SK-N-SH treated with all-trans-retinoic acid at 6 μM for 48 hours (cell line): ENCODE results near the gene CTBP1.

Source experiments
- ATAC-seq: fragments of 200-7000 bp; cut with Tn5 transposase; 3 replicates; pipeline ENCODE4 v1.9.1; 2020; ENCODE audit warnings: mild to moderate bottlenecking, moderate library complexity
- ARNTL ChIP-seq: fragments of 450-650 bp; formaldehyde crosslinking; IDR thresholded peaks from 2 replicates; pipeline ENCODE4 v1.5.0; 2020; ENCODE audit warnings: low read depth, mild to moderate bottlenecking, moderate library complexity, borderline replicate concordance
- ESRRG ChIP-seq: fragments of 250-450 bp; sonication (Bioruptor Pico); IDR thresholded peaks from 2 replicates; pipeline ENCODE4 v1.6.1; 2021; ENCODE audit warnings: mild to moderate bottlenecking
- ISL1 ChIP-seq: fragments of 250-450 bp; sonication (Bioruptor Pico); IDR thresholded peaks from 2 replicates; pipeline ENCODE4 v2.1.2; 2022; ENCODE audit warnings: mild to moderate bottlenecking, moderate library complexity
- PPARA ChIP-seq: fragments of 250-450 bp; sonication (Bioruptor Pico); IDR thresholded peaks from 2 replicates; pipeline ENCODE4 v1.5.0; 2020; ENCODE audit warnings: mild to moderate bottlenecking, borderline replicate concordance
- SNAI2 ChIP-seq: fragments of 250-450 bp; sonication (Bioruptor Pico); IDR thresholded peaks from 2 replicates; pipeline ENCODE4 v1.5.0; 2020; ENCODE audit warnings: mild to moderate bottlenecking, moderate library complexity
- TCF4 ChIP-seq: fragments of 250-450 bp; sonication (Bioruptor Pico); IDR thresholded peaks from 2 replicates; pipeline ENCODE4 v1.8.0; 2021; ENCODE audit warnings: mild to moderate bottlenecking, moderate library complexity, borderline replicate concordance
- TOX ChIP-seq: fragments of 250-450 bp; sonication (Bioruptor Pico); IDR thresholded peaks from 2 replicates; pipeline ENCODE4 v1.8.0; 2021; ENCODE audit warnings: mild to moderate bottlenecking, moderate library complexity, borderline replicate concordance
- ZC3H10 ChIP-seq: fragments of 250-450 bp; sonication (Bioruptor Pico); IDR thresholded peaks from 2 replicates; pipeline ENCODE4 v1.5.1; 2021; ENCODE audit warnings: mild to moderate bottlenecking, moderate library complexity
- ZFP30 ChIP-seq: fragments of 450-650 bp; formaldehyde crosslinking; IDR thresholded peaks from 2 replicates; pipeline ENCODE4 v1.5.0; 2022; ENCODE audit warnings: mild to moderate bottlenecking, moderate library complexity
- ZNF565 ChIP-seq: fragments of 450-650 bp; formaldehyde crosslinking; conservative IDR thresholded peaks from 2 replicates; pipeline ENCODE4 v1.5.0; 2020; ENCODE audit warnings: low read depth, mild to moderate bottlenecking, moderate library complexity
- ZNF8 ChIP-seq: fragments of 450-650 bp; formaldehyde crosslinking; IDR thresholded peaks from 2 replicates; pipeline ENCODE4 v1.5.0; 2020; ENCODE audit warnings: mild to moderate bottlenecking, moderate library complexity
- TF ChIP-seq, protein P1 (sequence below): fragments of 250-450 bp; sonication (Bioruptor Pico); IDR thresholded peaks from 2 replicates; pipeline ENCODE4 v1.5.1; 2020; ENCODE audit warnings: low read depth, mild to moderate bottlenecking, moderate library complexity
- TF ChIP-seq, protein P2 (sequence below): fragments of 250-450 bp; sonication (Bioruptor Pico); IDR thresholded peaks from 2 replicates; pipeline ENCODE4 v1.5.0; 2020; ENCODE audit warnings: mild to moderate bottlenecking, moderate library complexity
- TF ChIP-seq, protein P3 (sequence below): fragments of 250-450 bp; sonication (Bioruptor Pico); IDR thresholded peaks from 2 replicates; pipeline ENCODE4 v1.8.0; 2020; ENCODE audit warnings: mild to moderate bottlenecking, moderate library complexity, borderline replicate concordance
- TF ChIP-seq, protein P4 (sequence below): fragments of 250-450 bp; sonication (Bioruptor Pico); IDR thresholded peaks from 2 replicates; pipeline ENCODE4 v1.8.0; 2021; ENCODE audit warnings: low read depth, mild to moderate bottlenecking, moderate library complexity, borderline replicate concordance

The CTBP1 gene

DNA sequence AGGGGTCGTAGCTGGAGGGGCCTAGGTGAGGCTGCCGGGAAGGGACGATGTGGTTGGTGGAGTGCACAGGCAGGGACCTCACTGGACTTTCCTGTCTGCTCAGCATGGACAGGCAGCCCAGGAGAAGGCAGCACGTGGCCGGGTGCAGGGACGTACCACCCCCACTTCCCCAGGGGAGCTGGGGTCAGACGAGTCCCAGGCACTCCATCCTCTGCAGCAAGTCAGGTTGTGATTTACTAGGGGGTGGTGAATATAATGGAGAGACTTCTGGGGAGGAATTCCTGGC is 1.5 kb upstream of the CTBP1 start (continued):
- TF ChIP-seq, protein P1, sequence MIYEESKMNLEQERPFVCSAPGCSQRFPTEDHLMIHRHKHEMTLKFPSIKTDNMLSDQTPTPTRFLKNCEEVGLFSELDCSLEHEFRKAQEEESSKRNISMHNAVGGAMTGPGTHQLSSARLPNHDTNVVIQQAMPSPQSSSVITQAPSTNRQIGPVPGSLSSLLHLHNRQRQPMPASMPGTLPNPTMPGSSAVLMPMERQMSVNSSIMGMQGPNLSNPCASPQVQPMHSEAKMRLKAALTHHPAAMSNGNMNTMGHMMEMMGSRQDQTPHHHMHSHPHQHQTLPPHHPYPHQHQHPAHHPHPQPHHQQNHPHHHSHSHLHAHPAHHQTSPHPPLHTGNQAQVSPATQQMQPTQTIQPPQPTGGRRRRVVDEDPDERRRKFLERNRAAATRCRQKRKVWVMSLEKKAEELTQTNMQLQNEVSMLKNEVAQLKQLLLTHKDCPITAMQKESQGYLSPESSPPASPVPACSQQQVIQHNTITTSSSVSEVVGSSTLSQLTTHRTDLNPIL (CRISPR knock-in tag), result no peak
- no peak for TF ChIP-seq ZNF8 (CRISPR knock-in tag)
- TF ChIP-seq, protein P2, sequence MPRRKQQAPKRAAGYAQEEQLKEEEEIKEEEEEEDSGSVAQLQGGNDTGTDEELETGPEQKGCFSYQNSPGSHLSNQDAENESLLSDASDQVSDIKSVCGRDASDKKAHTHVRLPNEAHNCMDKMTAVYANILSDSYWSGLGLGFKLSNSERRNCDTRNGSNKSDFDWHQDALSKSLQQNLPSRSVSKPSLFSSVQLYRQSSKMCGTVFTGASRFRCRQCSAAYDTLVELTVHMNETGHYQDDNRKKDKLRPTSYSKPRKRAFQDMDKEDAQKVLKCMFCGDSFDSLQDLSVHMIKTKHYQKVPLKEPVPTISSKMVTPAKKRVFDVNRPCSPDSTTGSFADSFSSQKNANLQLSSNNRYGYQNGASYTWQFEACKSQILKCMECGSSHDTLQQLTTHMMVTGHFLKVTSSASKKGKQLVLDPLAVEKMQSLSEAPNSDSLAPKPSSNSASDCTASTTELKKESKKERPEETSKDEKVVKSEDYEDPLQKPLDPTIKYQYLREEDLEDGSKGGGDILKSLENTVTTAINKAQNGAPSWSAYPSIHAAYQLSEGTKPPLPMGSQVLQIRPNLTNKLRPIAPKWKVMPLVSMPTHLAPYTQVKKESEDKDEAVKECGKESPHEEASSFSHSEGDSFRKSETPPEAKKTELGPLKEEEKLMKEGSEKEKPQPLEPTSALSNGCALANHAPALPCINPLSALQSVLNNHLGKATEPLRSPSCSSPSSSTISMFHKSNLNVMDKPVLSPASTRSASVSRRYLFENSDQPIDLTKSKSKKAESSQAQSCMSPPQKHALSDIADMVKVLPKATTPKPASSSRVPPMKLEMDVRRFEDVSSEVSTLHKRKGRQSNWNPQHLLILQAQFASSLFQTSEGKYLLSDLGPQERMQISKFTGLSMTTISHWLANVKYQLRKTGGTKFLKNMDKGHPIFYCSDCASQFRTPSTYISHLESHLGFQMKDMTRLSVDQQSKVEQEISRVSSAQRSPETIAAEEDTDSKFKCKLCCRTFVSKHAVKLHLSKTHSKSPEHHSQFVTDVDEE (CRISPR knock-in tag), result no peak
- TF ChIP-seq ESRRG (CRISPR knock-in tag), result no peak
- TF ChIP-seq, all 23 proteins: peak for 0

DNA sequence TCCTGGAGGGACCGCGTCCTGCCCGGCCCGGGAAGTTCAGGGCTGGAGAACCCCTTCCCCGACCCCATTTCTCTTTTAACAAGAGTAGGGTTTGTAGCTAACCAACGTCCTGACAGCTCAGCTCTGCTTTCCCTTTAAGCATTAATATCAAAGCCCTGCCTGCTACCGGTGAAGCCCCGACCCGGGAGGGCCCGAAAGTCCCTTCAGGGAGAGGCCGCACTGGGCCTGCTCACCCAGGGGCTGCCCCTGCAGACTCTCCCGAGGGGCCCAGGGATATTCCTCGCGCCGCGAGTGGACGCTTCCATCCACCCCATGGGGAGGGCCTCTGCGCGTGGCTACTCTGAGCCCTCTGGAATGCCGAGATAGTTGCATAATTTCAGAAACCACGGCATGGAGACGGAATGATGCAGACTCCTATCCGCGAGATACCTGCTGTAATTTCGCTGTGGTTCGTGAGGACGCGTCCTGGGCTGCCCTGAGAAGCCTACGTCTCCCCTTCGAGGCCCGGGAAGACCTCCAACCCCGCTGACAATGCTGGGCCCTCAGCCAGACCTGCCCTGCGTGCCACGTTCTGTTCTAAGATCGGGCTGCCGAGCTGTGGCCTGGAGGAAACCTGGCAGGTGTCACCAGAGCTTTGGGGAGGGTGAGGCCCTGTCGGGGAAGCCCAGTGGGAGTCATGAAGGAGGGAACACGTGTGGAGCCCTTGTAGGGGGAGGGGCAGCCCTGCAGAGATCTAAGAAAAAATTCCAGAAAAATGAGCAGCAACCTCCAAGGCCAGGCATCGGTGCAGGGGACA is 999 bp upstream of the CTBP1 start:
- ATAC-seq, result no peak

DNA sequence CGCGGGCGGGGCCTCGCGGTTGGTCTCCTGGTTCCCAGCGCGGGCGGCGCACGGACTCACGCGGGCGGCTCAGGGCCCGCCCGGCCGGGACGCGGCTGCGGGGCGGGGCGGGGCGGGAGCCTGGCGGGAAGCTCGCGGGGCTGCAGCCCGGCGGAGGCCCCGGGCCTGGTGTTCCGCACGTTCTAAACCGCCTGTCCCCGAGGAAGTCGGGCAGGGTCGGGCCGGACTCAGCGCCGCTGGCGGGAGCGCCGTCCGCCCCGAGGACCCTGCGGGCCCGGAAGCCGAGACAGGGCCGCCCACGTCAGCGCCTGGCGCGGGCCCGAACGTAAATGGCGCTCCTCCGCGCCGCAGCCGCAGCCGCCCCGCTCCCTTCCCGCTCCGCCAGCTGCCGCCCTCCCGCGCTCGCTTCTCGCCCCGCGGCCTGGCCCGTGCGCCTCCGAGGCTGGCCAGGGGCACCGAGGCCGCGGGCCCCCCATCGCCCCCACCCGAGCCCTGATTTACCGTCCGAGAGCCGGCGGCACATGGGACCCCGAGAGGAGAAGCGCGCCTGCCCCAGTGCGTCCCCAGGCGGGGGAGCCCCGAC is 309 bp upstream of the CTBP1 start:
- TF ChIP-seq ZC3H10 (CRISPR knock-in tag), result no peak
- TF ChIP-seq ARNTL (CRISPR knock-in tag), result no peak
- no peak for TF ChIP-seq TCF4 (CRISPR knock-in tag)
- no peak for TF ChIP-seq ZFP30 (CRISPR knock-in tag)
- TF ChIP-seq PPARA, result no peak
- TF ChIP-seq, protein P3, sequence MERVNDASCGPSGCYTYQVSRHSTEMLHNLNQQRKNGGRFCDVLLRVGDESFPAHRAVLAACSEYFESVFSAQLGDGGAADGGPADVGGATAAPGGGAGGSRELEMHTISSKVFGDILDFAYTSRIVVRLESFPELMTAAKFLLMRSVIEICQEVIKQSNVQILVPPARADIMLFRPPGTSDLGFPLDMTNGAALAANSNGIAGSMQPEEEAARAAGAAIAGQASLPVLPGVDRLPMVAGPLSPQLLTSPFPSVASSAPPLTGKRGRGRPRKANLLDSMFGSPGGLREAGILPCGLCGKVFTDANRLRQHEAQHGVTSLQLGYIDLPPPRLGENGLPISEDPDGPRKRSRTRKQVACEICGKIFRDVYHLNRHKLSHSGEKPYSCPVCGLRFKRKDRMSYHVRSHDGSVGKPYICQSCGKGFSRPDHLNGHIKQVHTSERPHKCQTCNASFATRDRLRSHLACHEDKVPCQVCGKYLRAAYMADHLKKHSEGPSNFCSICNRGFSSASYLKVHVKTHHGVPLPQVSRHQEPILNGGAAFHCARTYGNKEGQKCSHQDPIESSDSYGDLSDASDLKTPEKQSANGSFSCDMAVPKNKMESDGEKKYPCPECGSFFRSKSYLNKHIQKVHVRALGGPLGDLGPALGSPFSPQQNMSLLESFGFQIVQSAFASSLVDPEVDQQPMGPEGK (CRISPR knock-in tag), result no peak
- peak; percentile 67 for ATAC-seq

More for the DNA sequence above, 999 bp upstream of the CTBP1 start:
- TF ChIP-seq ESRRG (CRISPR knock-in tag) (no peak), SNAI2 (CRISPR knock-in tag) (no peak), ZNF565 (CRISPR knock-in tag) (no peak), TOX (no peak), ISL1 (CRISPR knock-in tag) (no peak), ARNTL (CRISPR knock-in tag) (no peak)
- TF ChIP-seq, protein P1 (CRISPR knock-in tag), result no peak
- TF ChIP-seq, protein P3 (CRISPR knock-in tag), result no peak
- TF ChIP-seq, protein P4, sequence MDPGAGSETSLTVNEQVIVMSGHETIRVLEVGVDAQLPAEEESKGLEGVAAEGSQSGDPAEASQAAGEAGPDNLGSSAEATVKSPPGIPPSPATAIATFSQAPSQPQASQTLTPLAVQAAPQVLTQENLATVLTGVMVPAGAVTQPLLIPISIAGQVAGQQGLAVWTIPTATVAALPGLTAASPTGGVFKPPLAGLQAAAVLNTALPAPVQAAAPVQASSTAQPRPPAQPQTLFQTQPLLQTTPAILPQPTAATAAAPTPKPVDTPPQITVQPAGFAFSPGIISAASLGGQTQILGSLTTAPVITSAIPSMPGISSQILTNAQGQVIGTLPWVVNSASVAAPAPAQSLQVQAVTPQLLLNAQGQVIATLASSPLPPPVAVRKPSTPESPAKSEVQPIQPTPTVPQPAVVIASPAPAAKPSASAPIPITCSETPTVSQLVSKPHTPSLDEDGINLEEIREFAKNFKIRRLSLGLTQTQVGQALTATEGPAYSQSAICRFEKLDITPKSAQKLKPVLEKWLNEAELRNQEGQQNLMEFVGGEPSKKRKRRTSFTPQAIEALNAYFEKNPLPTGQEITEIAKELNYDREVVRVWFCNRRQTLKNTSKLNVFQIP (CRISPR knock-in tag), result no peak
